ENCODE results near the gene PKD2L2.

DNA sequence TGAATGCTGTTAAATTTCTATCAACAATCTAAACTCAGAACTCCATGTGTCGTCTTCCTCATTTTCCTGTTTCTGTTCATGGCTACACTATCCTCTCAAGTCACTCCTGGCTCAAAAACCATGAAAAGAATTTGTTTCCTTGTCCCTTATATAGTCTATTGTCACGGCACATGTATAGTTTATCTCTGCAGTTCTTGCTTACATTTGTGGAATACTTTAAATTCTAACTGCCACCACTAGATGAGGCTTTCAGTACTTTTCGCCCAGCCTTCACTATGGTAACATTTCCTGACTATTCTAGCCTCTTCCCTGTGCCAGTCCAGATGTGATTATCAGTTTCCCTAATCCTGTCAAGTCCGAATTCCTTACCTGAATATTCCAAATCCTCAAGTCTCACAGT is 34.6 kb downstream of the PKD2L2 start:
- no peak for TF ChIP-seq POLR2A (IDR thresholded peaks at IDR 0.05)
- no peak for TF ChIP-seq CTCF (IDR thresholded peaks at IDR 0.05)
